Fibroblast of lung (primary cell): ENCODE data around the gene MYNN.

Source experiments
- EZH2 ChIP-seq: IDR thresholded peaks from 2 replicates; pipeline ENCODE4 v1.5.1; 2012; ENCODE audit warnings: low read length, control low read depth, mild to moderate bottlenecking; ENCODE audit errors: missing control alignments
- TF ChIP-seq, protein P1 (sequence below), 2 donors: IDR thresholded peaks in 1 of 2; conservative IDR thresholded peaks in 1 of 2; 1 replicate in 1 of 2; 2 replicates in 1 of 2; pipeline ENCODE4 v1.5.1; 2011 to 2012; ENCODE audit warnings: low read length in 2 of 2, control low read depth in 1 of 2, inconsistent platforms in 1 of 2, low read depth in 1 of 2, mild to moderate bottlenecking in 1 of 2

DNA sequence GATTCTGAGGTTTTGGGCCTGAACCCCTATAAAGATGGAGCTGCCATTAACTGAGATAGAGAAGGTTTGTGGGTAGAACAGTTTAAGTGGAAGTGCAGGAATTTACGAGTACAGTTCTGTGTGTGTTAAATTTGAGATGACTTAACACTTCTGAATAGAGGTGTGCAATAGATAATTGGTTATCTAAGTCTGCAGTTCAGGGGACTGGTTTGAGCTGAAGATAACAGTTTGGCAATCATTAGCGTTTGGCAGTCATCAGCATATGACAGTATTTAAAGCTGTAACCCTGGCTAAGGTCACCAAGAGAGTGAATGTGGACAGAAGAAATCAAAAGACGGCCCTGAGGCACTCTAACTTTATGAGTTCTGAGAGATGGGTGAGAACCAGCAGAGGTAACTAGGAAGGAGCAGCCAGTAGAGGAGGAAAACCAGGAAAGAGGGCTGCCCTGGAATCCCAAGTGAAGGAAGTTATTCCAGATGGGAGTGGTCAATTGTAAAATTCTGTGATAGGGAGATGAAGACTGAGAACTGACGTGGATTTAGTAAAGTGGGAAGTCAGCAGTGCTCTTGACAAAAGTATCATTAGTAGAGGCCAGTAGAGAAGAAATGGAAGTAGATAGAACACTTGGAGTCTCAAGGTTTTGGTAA is 8.1 kb downstream of the MYNN start:
- TF ChIP-seq, protein P1, sequence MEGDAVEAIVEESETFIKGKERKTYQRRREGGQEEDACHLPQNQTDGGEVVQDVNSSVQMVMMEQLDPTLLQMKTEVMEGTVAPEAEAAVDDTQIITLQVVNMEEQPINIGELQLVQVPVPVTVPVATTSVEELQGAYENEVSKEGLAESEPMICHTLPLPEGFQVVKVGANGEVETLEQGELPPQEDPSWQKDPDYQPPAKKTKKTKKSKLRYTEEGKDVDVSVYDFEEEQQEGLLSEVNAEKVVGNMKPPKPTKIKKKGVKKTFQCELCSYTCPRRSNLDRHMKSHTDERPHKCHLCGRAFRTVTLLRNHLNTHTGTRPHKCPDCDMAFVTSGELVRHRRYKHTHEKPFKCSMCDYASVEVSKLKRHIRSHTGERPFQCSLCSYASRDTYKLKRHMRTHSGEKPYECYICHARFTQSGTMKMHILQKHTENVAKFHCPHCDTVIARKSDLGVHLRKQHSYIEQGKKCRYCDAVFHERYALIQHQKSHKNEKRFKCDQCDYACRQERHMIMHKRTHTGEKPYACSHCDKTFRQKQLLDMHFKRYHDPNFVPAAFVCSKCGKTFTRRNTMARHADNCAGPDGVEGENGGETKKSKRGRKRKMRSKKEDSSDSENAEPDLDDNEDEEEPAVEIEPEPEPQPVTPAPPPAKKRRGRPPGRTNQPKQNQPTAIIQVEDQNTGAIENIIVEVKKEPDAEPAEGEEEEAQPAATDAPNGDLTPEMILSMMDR (conservative IDR thresholded peaks at IDR 0.05 in 1 of 2, IDR thresholded peaks at IDR 0.05 in 1 of 2; ENCODE audit: low read depth in 1 of 2, low read length in 2 of 2): no peak
- no peak for TF ChIP-seq EZH2
